ENCODE data around the gene F12.

F12 gene

GRCh38 chr5:177359860-177360259, 49.5 kb downstream of the F12 start:
- DNase-seq: no peak
- Mint-ChIP-seq H3K27ac (no peak overlapping the region), H3K36me3 (ENCODE audit: low read depth) (no peaks in the 10 kb centered on the region), H3K4me3 (no peak overlapping the region), H3K4me1 (peaks cover 34% of the 10 kb centered on the region), H3K27me3 (ENCODE audit: low read depth, poor library complexity) (peaks cover 37% of the 10 kb centered on the region), H3K9me3 (no peaks in the 10 kb centered on the region)
- TF ChIP-seq CTCF (IDR thresholded peaks at IDR 0.05): no peak

- Mint-ChIP-seq H3K9me3 (no peaks in the 10 kb centered on the region), H3K36me3 (ENCODE audit: low read depth) (no peaks in the 10 kb centered on the region), H3K27me3 (ENCODE audit: low read depth, poor library complexity) (peaks cover 41% of the 10 kb centered on the region), H3K4me3 (no peak overlapping the region), H3K4me1 (peaks cover 30% of the 10 kb centered on the region), H3K27ac (no peak overlapping the region)
- DNase-seq: no peak
- TF ChIP-seq CTCF (IDR thresholded peaks at IDR 0.05): no peak
These were observed 49.9 kb downstream of the F12 start for GRCh38 chr5:177359451-177359851.

GRCh38 chr5:177358370-177358819, 51.0 kb downstream of the F12 start:
- H3K36me3 Mint-ChIP-seq (ENCODE audit: low read depth): no peaks in the 10 kb centered on the region
- DNase-seq: no peak

GRCh38 chr5:177357459-177358351, 51.7 kb downstream of the F12 start, which contains the start of gene RGS14:
TSS of gene RGS14 (plus strand) at chr5:177357924. CDS start at chr5:177358025, 101 bp downstream.
- no peak for TF ChIP-seq CTCF (IDR thresholded peaks at IDR 0.05)
- H3K36me3 Mint-ChIP-seq (ENCODE audit: low read depth): no peaks in the 10 kb centered on the region
- H3K4me3 Mint-ChIP-seq: no peak within 1 kb of the TSS
- H3K4me1 Mint-ChIP-seq: peaks cover 19% of the 10 kb centered on the region
- no peaks in the 10 kb centered on the region for H3K9me3 Mint-ChIP-seq
- H3K27me3 Mint-ChIP-seq (ENCODE audit: low read depth, poor library complexity): peaks cover 56% of the 10 kb centered on the region
- no peak within 1 kb of the TSS for H3K27ac Mint-ChIP-seq
- no peak for DNase-seq

More at GRCh38 chr5:177358370-177358819, 51.0 kb downstream of the F12 start:
- no peak overlapping the region for H3K4me3 Mint-ChIP-seq
- no peak for TF ChIP-seq CTCF (IDR thresholded peaks at IDR 0.05)
- H3K27me3 Mint-ChIP-seq (ENCODE audit: low read depth, poor library complexity): peaks cover 52% of the 10 kb centered on the region
- H3K4me1 Mint-ChIP-seq: peaks cover 23% of the 10 kb centered on the region
- no peak overlapping the region for H3K27ac Mint-ChIP-seq
- no peaks in the 10 kb centered on the region for H3K9me3 Mint-ChIP-seq

GRCh38 chr5:177357146-177357458, 52.3 kb downstream of the F12 start:
- no peaks in the 10 kb centered on the region for H3K9me3 Mint-ChIP-seq
- H3K27me3 Mint-ChIP-seq (ENCODE audit: low read depth, poor library complexity): peaks cover 53% of the 10 kb centered on the region
- H3K27ac Mint-ChIP-seq: no peak overlapping the region
- TF ChIP-seq CTCF (IDR thresholded peaks at IDR 0.05): no peak
- H3K36me3 Mint-ChIP-seq (ENCODE audit: low read depth): no peaks in the 10 kb centered on the region
- peaks cover 15% of the 10 kb centered on the region for H3K4me1 Mint-ChIP-seq
- no peak overlapping the region for H3K4me3 Mint-ChIP-seq
- no peak for DNase-seq

GRCh38 chr5:177356746-177357145, 52.6 kb downstream of the F12 start:
- TF ChIP-seq CTCF (IDR thresholded peaks at IDR 0.05): no peak
- no peak overlapping the region for H3K4me3 Mint-ChIP-seq
- H3K9me3 Mint-ChIP-seq: no peaks in the 10 kb centered on the region
- no peak for DNase-seq
- no peak overlapping the region for H3K27ac Mint-ChIP-seq
- peaks cover 15% of the 10 kb centered on the region for H3K4me1 Mint-ChIP-seq
- H3K36me3 Mint-ChIP-seq (ENCODE audit: low read depth): no peaks in the 10 kb centered on the region
- peaks cover 52% of the 10 kb centered on the region for H3K27me3 Mint-ChIP-seq (ENCODE audit: low read depth, poor library complexity)

Measured in nephron progenitor cell (in vitro differentiated cells).